D721Med (cell line): Measurements from ENCODE around the gene ZNF512B.

Experiments
- DNase-seq: peaks from one replicate; pipeline ENCODE4 v3.0.0; 2011; ENCODE audit warnings: low spot score; ENCODE audit not compliant: insufficient read length
- FAIRE-seq: peaks from 2 replicates; lab custom pipeline; 2011; peaks lifted over from hg19 to GRCh38; lab: Jason Lieb, UNC
- CTCF ChIP-seq: IDR thresholded peaks from 2 replicates; pipeline ENCODE4 v1.5.1; 2012; ENCODE audit warnings: mild to moderate bottlenecking, control low read depth; ENCODE audit not compliant: insufficient read depth; ENCODE audit errors: missing control alignments

ZNF512B gene

GRCh38 chr20:64006490-64006889, 36.8 kb upstream of the ZNF512B start:
- no peak for TF ChIP-seq CTCF
- FAIRE-seq (no peak), DNase-seq (no peak)

- no peak for TF ChIP-seq CTCF
- DNase-seq (no peak), FAIRE-seq (no peak)
Observed at GRCh38 chr20:64005394-64005793, 35.7 kb upstream of the ZNF512B start.

- no peak for FAIRE-seq
- TF ChIP-seq CTCF, result no peak
- DNase-seq, result no peak
Observed at GRCh38 chr20:64003960-64004725, 34.4 kb upstream of the ZNF512B start.

GRCh38 chr20:64001607-64002011, 31.9 kb upstream of the ZNF512B start:
- DNase-seq (no peak), FAIRE-seq (no peak)
- no peak for TF ChIP-seq CTCF

GRCh38 chr20:64000906-64001305, 31.2 kb upstream of the ZNF512B start:
- no peak for DNase-seq
- no peak for TF ChIP-seq CTCF
- FAIRE-seq, result no peak

GRCh38 chr20:63982937-63983336, 13.2 kb upstream of the ZNF512B start:
- DNase-seq (no peak), FAIRE-seq (no peak)
- no peak for TF ChIP-seq CTCF
